ENCODE measurements around the gene AMACR. TPM values are rescaled to one million over a fixed set of nuclear protein-coding genes. Genes with fewer than 3 reads are reported as not detected.
A peak's percentile ranks its signal among the peaks of the same experiment; 100 is the strongest.

AMACR gene
- total RNA-seq, result 10 to 100 TPM in 3 of 4 donors, 1 to 10 TPM in 1; 5.4 to 21.5 (median 15.5) TPM

DNA sequence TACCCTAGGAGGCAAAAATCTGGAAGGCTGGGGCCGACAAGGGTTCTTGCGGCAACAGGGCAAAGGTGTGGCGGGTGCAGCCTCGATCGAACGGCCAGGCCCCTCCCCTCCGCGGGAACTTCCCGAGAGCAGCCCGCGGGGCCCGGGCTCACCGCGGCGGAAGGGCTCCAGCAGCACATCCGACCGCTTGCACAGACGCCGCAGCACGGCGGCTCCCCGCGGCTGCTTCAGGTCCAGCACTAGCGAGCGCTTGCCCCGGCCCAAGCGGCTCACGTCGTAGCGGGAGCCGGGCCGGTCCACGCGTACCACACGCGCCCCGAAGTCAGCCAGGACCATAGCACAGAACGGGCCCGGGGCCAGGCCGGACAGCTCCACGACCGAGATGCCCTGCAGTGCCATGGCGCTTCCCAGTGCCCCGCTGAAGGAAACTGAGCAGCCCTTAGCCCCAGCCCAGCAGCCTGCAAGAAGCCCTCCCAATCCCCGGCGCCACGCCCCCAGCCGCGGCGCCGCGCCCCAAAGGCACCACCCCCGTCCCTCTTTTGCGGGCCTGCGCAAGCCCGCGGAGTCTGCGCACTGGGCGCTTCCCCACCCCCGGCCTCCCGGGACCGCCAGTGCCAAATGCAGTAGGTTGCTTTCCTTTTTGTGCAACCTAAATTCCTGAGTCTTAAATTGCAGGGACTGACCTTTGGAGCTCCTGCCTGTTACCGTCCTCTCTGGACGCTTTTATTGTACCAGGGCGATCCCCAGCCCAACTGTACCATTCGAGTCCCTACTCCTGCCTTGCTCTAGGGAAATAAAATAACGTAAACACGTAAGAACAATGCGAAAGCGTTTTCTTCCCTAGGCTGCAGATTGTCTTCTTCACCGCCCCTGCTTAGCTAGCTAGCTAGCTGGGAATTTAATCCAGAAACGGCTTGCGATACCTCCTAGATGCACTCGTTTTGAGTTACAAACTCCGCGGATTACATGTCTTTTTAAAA is at the start of gene AMACR:
Gene AMACR, minus strand, starts transcription at position 430 of the 980 bp plus-strand sequence. Its CDS starts 31 bp downstream, at position 399.
- 0% methylated on average over 30 to 33 of the region's 76 CpGs for WGBS, 2 donors
- TF ChIP-seq CTCF (IDR thresholded peaks at IDR 0.05) (peak in 1 of 6 experiments; percentile 4), POLR2A (IDR thresholded peaks at IDR 0.05) (peak in 3 of 4 donors; percentile 64 to 97 (median 84))
- DNase-seq, result peak; percentile 54
- H3K9me3 ChIP-seq, result no peaks in the 10 kb centered on the region
- H3K27me3 ChIP-seq, result no peaks in the 10 kb centered on the region
- peaks cover 9 to 34% (median 14%) of the 10 kb centered on the region in 3 donors for H3K4me1 ChIP-seq
- intact Hi-C loops (cut with DNase I), result no loop called here
- H3K36me3 ChIP-seq, result peaks cover 0 to 29% (median 4%) of the 10 kb centered on the region in 3 donors
- H3K27ac ChIP-seq, result peak within 1 kb of the TSS; percentile 89 to 96 (median 94)
- H3K4me3 ChIP-seq, result peak within 1 kb of the TSS; percentile 61 to 86 (median 69)

GRCh38 chr5:34057569-34057968 is 49.7 kb upstream of the AMACR start:
- Histone ChIP-seq H3K27ac (peak overlapping the region in 2 of 4 donors; percentile 47 to 50), H3K9me3 (no peaks in the 10 kb centered on the region), H3K36me3 (peaks cover 0 to 14% (median 0%) of the 10 kb centered on the region in 3 donors), H3K4me3 (no peak overlapping the region), H3K27me3 (no peaks in the 10 kb centered on the region), H3K4me1 (peaks cover 0 to 43% (median 11%) of the 10 kb centered on the region in 3 donors)
- intact Hi-C loops (cut with DNase I), result no loop called here
- no peak for DNase-seq
- no peak for TF ChIP-seq POLR2A (IDR thresholded peaks at IDR 0.05)
- TF ChIP-seq CTCF (IDR thresholded peaks at IDR 0.05), result no peak
- 61 to 82% methylated on average over 5 of the region's 5 CpGs for WGBS, 2 donors

DNA sequence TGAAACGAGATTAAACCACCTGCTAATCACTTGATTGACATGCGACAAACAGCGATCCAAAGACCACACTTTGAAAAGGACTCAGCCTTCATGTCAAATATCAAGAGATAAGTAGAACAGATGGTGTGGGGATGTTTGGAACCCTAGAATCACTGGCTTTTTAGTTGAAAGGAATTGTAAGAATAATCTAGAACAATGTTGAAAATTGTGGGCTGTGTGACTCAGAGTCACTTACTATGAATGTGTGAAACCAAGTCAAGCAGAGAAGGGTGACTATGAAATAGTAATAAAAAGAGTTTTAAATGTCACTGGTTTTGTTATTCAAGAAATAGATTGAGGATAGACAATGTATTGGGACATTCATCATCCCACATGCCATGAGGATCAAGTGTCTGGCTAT is 49.3 kb upstream of the AMACR start:
- intact Hi-C loops (cut with DNase I), result no loop called here
- H3K9me3 ChIP-seq, result no peaks in the 10 kb centered on the region
- H3K4me1 ChIP-seq, result peaks cover 0 to 47% (median 14%) of the 10 kb centered on the region in 3 donors
- no peak for TF ChIP-seq CTCF (IDR thresholded peaks at IDR 0.05)
- TF ChIP-seq POLR2A (IDR thresholded peaks at IDR 0.05), result no peak
- peaks cover 0 to 14% (median 0%) of the 10 kb centered on the region in 3 donors for H3K36me3 ChIP-seq
- H3K27ac ChIP-seq, result peak overlapping the region in 2 of 4 donors; percentile 47 to 50
- H3K27me3 ChIP-seq, result no peaks in the 10 kb centered on the region
- 97 to 98% methylated on average over 3 of the region's 3 CpGs for WGBS, 2 donors
- no peak overlapping the region for H3K4me3 ChIP-seq
- no peak for DNase-seq

- Histone ChIP-seq H3K36me3 (peaks cover 0 to 24% (median 0%) of the 10 kb centered on the region in 3 donors), H3K9me3 (no peaks in the 10 kb centered on the region), H3K27me3 (no peaks in the 10 kb centered on the region), H3K27ac (no peak overlapping the region), H3K4me3 (no peak overlapping the region), H3K4me1 (peaks cover 0 to 52% (median 14%) of the 10 kb centered on the region in 3 donors)
- no peak for DNase-seq
- TF ChIP-seq POLR2A (IDR thresholded peaks at IDR 0.05), result no peak
- no peak for TF ChIP-seq CTCF (IDR thresholded peaks at IDR 0.05)
- intact Hi-C loops (cut with DNase I), result no loop called here
- WGBS, 2 donors, result 74 to 75% methylated on average over 3 of the region's 3 CpGs
These were observed 47.8 kb upstream of the AMACR start for GRCh38 chr5:34055667-34056066.

- Histone ChIP-seq H3K4me1 (peaks cover 0 to 52% (median 14%) of the 10 kb centered on the region in 3 donors), H3K27ac (no peak overlapping the region), H3K27me3 (no peaks in the 10 kb centered on the region), H3K9me3 (no peaks in the 10 kb centered on the region), H3K36me3 (peaks cover 0 to 35% (median 0%) of the 10 kb centered on the region in 3 donors), H3K4me3 (no peak overlapping the region)
- intact Hi-C loops (cut with DNase I), result no loop called here
- TF ChIP-seq POLR2A (IDR thresholded peaks at IDR 0.05) (no peak), CTCF (IDR thresholded peaks at IDR 0.05) (no peak)
- whole genome bisulfite sequencing, 2 donors, result 91 to 100% methylated on average over 1 of the region's 1 CpG
- DNase-seq, result no peak
These were observed 46.5 kb upstream of the AMACR start for GRCh38 chr5:34054400-34054729.

Data from esophagus squamous epithelium (tissue), 5 donors.